ENCODE data around the gene THUMPD1. TPM values are rescaled to one million over a fixed set of nuclear protein-coding genes. Genes with fewer than 3 reads are reported as not detected.

The THUMPD1 gene
- total and polyA plus RNA-seq, 2 of the 8 experiments (the other 6 are each of a cell fraction or from before 2014, with no cell fraction given) = 31.6 to 49.4 TPM

DNA sequence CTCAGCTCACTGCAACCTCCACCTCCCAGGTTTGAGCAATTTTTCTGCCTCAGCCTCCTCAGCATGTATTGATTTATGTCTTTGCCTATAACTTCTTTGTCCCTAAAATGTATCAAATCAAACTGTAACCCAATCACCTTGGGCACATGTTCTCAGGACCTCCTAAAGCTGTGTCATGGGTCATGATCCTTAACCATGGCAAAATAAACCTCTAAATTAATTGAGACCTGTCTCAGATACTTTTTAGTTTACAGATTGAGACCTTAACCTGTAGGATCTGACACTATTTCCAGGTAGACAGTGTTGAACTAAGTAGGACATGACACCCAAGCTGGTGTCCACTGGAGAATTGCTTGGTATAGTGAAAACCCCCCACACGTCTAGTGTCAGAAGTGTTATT is 19.6 kb upstream of the THUMPD1 start:
- no peaks in the 10 kb centered on the region; a peak in 1 of 7 replicates for H3K27me3 ChIP-seq (replicated peaks in 1 of 4; ENCODE audit: control insufficient read depth in 3 of 4, extremely low read depth in 1 of 4, insufficient read depth in 3 of 4, low read length in 3 of 4)
- no peak overlapping the region for H3K4ac ChIP-seq (replicated peaks; ENCODE audit: insufficient read length, low read depth, low read length)
- no peaks in the 10 kb centered on the region for H3K23me2 ChIP-seq (ENCODE audit: low read depth, low read length)
- no peak overlapping the region for H4K8ac ChIP-seq (ENCODE audit: extremely low read depth, insufficient read depth, low read length)
- H3K9ac ChIP-seq (replicated peaks in 1 of 4; ENCODE audit: extremely low read depth in 1 of 4, low read depth in 3 of 4, low read length in 3 of 4) = no peak overlapping the region
- no peak overlapping the region for H2BK5ac ChIP-seq (ENCODE audit: low read depth, low read length)
- 95% methylated on average over 1 of the region's 1 CpG; no CpG with 5 or more reads in 1 of the 2 experiments for WGBS, 2 experiments (ENCODE audit: extremely low coverage in 1 of 2, insufficient coverage in 1 of 2, insufficient read length in 1 of 2, insufficient replicate concordance in 2 of 2, low coverage in 1 of 2, low lambda C conversion rate in 2 of 2, missing lambda C conversion rate in 1 of 2)
- H3K36me3 ChIP-seq (ENCODE audit: control insufficient read depth in 2 of 4, insufficient read depth in 4 of 4, low read length in 3 of 4) = no peaks in the 10 kb centered on the region
- CTCF ChIA-PET (ENCODE audit: partially characterized antibody) = interaction anchor here (0.6 kb wide), 1 partner anchor 1387 kb away, joined by 3 read pairs; no protein-coding TSS in a partner anchor
- no peak overlapping the region for H2AK5ac ChIP-seq (ENCODE audit: low read depth, low read length)
- H3K27ac ChIP-seq (ENCODE audit: low read depth, low read length) = no peak overlapping the region
- no peaks in the 10 kb centered on the region; a peak in 1 of 7 replicates for H3K4me1 ChIP-seq (replicated peaks in 1 of 4; ENCODE audit: control insufficient read depth in 3 of 4, insufficient read depth in 4 of 4, low read length in 3 of 4)
- H3K9me3 ChIP-seq (ENCODE audit: insufficient read depth in 2 of 2, low read depth in 1 of 2, low read length in 1 of 2) = no peaks in the 10 kb centered on the region; a peak in 1 of 4 replicates
- no peaks in the 10 kb centered on the region for H3K79me2 ChIP-seq (ENCODE audit: control insufficient read depth in 1 of 2, insufficient read depth in 2 of 2, low read length in 2 of 2)
- no peaks in the 10 kb centered on the region for H3K79me1 ChIP-seq (ENCODE audit: low read depth, low read length)
- POLR2A ChIA-PET (ENCODE audit: partially characterized antibody) = no interaction called here
- H2BK15ac ChIP-seq (ENCODE audit: low read length) = no peak overlapping the region
- no peak overlapping the region for H3K4me3 ChIP-seq (ENCODE audit: extremely low read depth in 1 of 4, insufficient read depth in 2 of 4, low read depth in 3 of 4, low read length in 4 of 4)
- H2BK120ac ChIP-seq (replicated peaks; ENCODE audit: low read depth, low read length) = no peak overlapping the region
- no peak for TF ChIP-seq CHD2 (IDR thresholded peaks at IDR 0.05; ENCODE audit: low read length)
- TF ChIP-seq JUND (IDR thresholded peaks at IDR 0.05; ENCODE audit: low read length) = no peak
- no peak for TF ChIP-seq FOSL1 (IDR thresholded peaks at IDR 0.05; ENCODE audit: insufficient read depth, low read depth, low read length)
- no peak for TF ChIP-seq EGR1 (IDR thresholded peaks at IDR 0.05; ENCODE audit: borderline replicate concordance, low read depth, low read length)
- no peak for TF ChIP-seq POLR2AphosphoS5 (IDR thresholded peaks at IDR 0.05; ENCODE audit: low read depth, low read length)
- TF ChIP-seq BRCA1 (IDR thresholded peaks at IDR 0.05; ENCODE audit: low read depth, low read length) = no peak
- TF ChIP-seq CBX5 (IDR thresholded peaks at IDR 0.05; ENCODE audit: low read depth, low read length) = no peak
- no peak for TF ChIP-seq BACH1 (IDR thresholded peaks at IDR 0.05; ENCODE audit: low read length)
- no peak overlapping the region for H4K91ac ChIP-seq (replicated peaks; ENCODE audit: insufficient read length, low read length)
- H2AFZ ChIP-seq (ENCODE audit: low read length) = no peak overlapping the region
- no peaks in the 10 kb centered on the region for H4K20me1 ChIP-seq (replicated peaks in 1 of 2; ENCODE audit: control insufficient read depth in 1 of 2, insufficient read depth in 2 of 2, low read length in 2 of 2)
- no peak overlapping the region for H2BK20ac ChIP-seq (ENCODE audit: low read length)
- H2BK12ac ChIP-seq (ENCODE audit: low read depth, low read length) = no peak overlapping the region
- no peak overlapping the region for H3K18ac ChIP-seq (ENCODE audit: extremely low read depth, low read length)
- no peak overlapping the region for H3K4me2 ChIP-seq (ENCODE audit: insufficient read depth in 1 of 2, low read depth in 2 of 2, low read length in 2 of 2)
- FAIRE-seq (no peak), DNase-seq (ENCODE audit: low read depth in 1 of 2, low spot score in 2 of 2) (no peak)
- H3K14ac ChIP-seq (ENCODE audit: insufficient read length) = no peak overlapping the region
- no peak overlapping the region for H4K5ac ChIP-seq (ENCODE audit: insufficient read length, low read depth, low read length)
- H3K56ac ChIP-seq (replicated peaks; ENCODE audit: insufficient read length, low read depth, low read length) = no peak overlapping the region
- no peak overlapping the region for H3K23ac ChIP-seq (ENCODE audit: insufficient read length)
